T-cell (primary cell): ENCODE results near the gene LINGO4. TPM values are rescaled to one million over a fixed set of nuclear protein-coding genes. Genes with fewer than 3 reads are reported as not detected.
A peak's percentile ranks its signal among the peaks of the same experiment; 100 is the strongest.
"Not testable (repeated sequence)": the region's sequence is repeated elsewhere in the genome, so short reads cannot be mapped to it uniquely, and the experiment has no call there.

Source experiments
- ATAC-seq, 4 experiments: fragments of 200-7000 bp in 3 of 4; fragments of 150-1000 bp in 1 of 4; cut with Tn5 transposase; replicated peaks in 1 of 4; 1 replicate in 3 of 4; 2 replicates in 1 of 4; pipeline ENCODE4 v1.10.0; 2021; ENCODE audit warnings: moderate library complexity in 3 of 4, mild to moderate bottlenecking in 2 of 4, moderate number of reproducible peaks in 1 of 4
- CTCF ChIA-PET, 2 donors: fragments of 300-600 bp; sonication (Branson Sonifier 250); formaldehyde crosslinking; loops; one replicate each; lab custom pipeline; 2022; ENCODE audit warnings: antibody characterized with exemption in 2 of 2; lab: Charles Lee
- POLR2A ChIA-PET, 2 donors: fragments of 300-600 bp; sonication (Branson Sonifier 250); formaldehyde crosslinking; loops; one replicate each; lab custom pipeline; 2022; ENCODE audit warnings: antibody characterized with exemption in 2 of 2; lab: Charles Lee
- DNase-seq, 35 experiments: peaks; one replicate each; pipeline versions ENCODE4 v3.0.0 to v3.0.0-alpha.2; 2013 to 2023
- H3K27ac ChIP-seq: one replicate; pipeline ENCODE4 v1.5.1; 2013; ENCODE audit warnings: low read length
- H3K27me3 ChIP-seq, 2 experiments: replicated peaks in 1 of 2; 1 replicate in 1 of 2; 2 replicates in 1 of 2; pipeline versions ENCODE4 v1.6.1 to v1.7.0; 2013; ENCODE audit warnings: low read length in 1 of 2, mixed read lengths in 1 of 2; ENCODE audit not compliant: control insufficient read depth in 2 of 2, insufficient read depth in 2 of 2; ENCODE audit errors: extremely low read depth in 1 of 2
- H3K36me3 ChIP-seq, 2 donors: 1 replicate in 1 of 2; 2 replicates in 1 of 2; pipeline versions ENCODE4 v1.6.1 to v1.7.0; 2013; ENCODE audit warnings: low read length in 1 of 2; ENCODE audit not compliant: control insufficient read depth in 2 of 2, insufficient read depth in 1 of 2; ENCODE audit errors: extremely low read depth in 1 of 2
- H3K4me1 ChIP-seq, 2 experiments: 1 replicate in 1 of 2; 2 replicates in 1 of 2; pipeline versions ENCODE4 v1.6.1 to v1.7.0; 2013; ENCODE audit warnings: low read length in 2 of 2, mixed read lengths in 1 of 2; ENCODE audit not compliant: insufficient read depth in 2 of 2, control insufficient read depth in 1 of 2; ENCODE audit errors: extremely low read depth in 1 of 2
- H3K4me3 ChIP-seq, 2 donors: 1 replicate in 1 of 2; 2 replicates in 1 of 2; pipeline versions ENCODE4 v1.5.1 to v1.7.0; 2013; ENCODE audit warnings: mild to moderate bottlenecking in 2 of 2, low read length in 1 of 2, moderate library complexity in 1 of 2; ENCODE audit not compliant: control insufficient read depth in 1 of 2; ENCODE audit errors: extremely low read depth in 1 of 2
- H3K9me3 ChIP-seq: 2 replicates; pipeline ENCODE4 v1.7.0; 2013
- H3K27ac Mint-ChIP-seq, 2 donors: one replicate each; pipeline ENCODE4 v1.8.0; 2020 to 2021; ENCODE audit warnings: mild to moderate bottlenecking in 2 of 2, mixed read lengths in 2 of 2
- H3K27me3 Mint-ChIP-seq, 2 donors: one replicate each; pipeline ENCODE4 v1.8.0; 2021 to 2022; ENCODE audit warnings: mixed read lengths in 2 of 2
- H3K36me3 Mint-ChIP-seq: one replicate; pipeline ENCODE4 v1.8.0; 2021; ENCODE audit warnings: mixed read lengths
- H3K4me1 Mint-ChIP-seq, 3 donors: one replicate each; pipeline ENCODE4 v1.8.0; 2020 to 2022; ENCODE audit warnings: mixed read lengths in 3 of 3, mild to moderate bottlenecking in 1 of 3
- H3K4me3 Mint-ChIP-seq, 3 donors: one replicate each; pipeline ENCODE4 v1.8.0; 2020 to 2022; ENCODE audit warnings: mild to moderate bottlenecking in 3 of 3, mixed read lengths in 3 of 3, moderate library complexity in 3 of 3
- H3K9me3 Mint-ChIP-seq, 3 donors: one replicate each; pipeline ENCODE4 v1.8.0; 2020 to 2022; ENCODE audit warnings: mixed read lengths in 3 of 3
- WGBS: methylation state at CpG from one replicate; pipeline ENCODE4 v1.1.5; 2013; ENCODE audit warnings: missing lambda C conversion rate; ENCODE audit not compliant: insufficient coverage; 5-methylcytosine and 5-hydroxymethylcytosine counted together
- total RNA-seq, 35 experiments: library from RNA in 6 of 35; stranded (reverse) in 6 of 35; fragments of 120-200 nt in 1 of 35; gene quantifications; one replicate each; pipeline versions ENCODE4 v1.2.1 to v1.2.4 and lab custom pipeline; 2013 to 2026

Gene LINGO4
- total RNA-seq, 5 donors from 2014 or later (not counting 1 experiment from before 2014, with no cell fraction given) = 0.25 to 0.40 (median 0.36) TPM; not detected in 2

GRCh38 chr1:151790071-151790939 lies 14.9 kb downstream of the LINGO4 start, which contains the start of gene TDRKH:
TDRKH (minus strand) TSS chr1:151790500; CDS start chr1:151783022, 7,478 bp downstream.
- Histone ChIP-seq H3K36me3 (no peaks in the 10 kb centered on the region), H3K4me1 (peaks cover 6 to 10% of the 10 kb centered on the region in 2 experiments), H3K27me3 (no peaks in the 10 kb centered on the region), H3K4me3 (peak within 1 kb of the TSS; percentile 80 to 97), H3K9me3 (no peaks in the 10 kb centered on the region), H3K27ac (peak within 1 kb of the TSS; percentile 38)
- peaks cover 31 to 40% (median 36%) of the 10 kb centered on the region in 3 donors for H3K4me1 Mint-ChIP-seq
- H3K27me3 Mint-ChIP-seq = no peaks in the 10 kb centered on the region
- peaks cover 7% of the 10 kb centered on the region for H3K36me3 Mint-ChIP-seq
- DNase-seq (peak; percentile 93 to 100 (median 98)), ATAC-seq (peak; percentile 94 to 96 (median 96))
- WGBS = under 1% methylated on average over 57 of the region's 58 CpGs
- H3K9me3 Mint-ChIP-seq = no peaks in the 10 kb centered on the region
- H3K4me3 Mint-ChIP-seq = peak within 1 kb of the TSS; percentile 92 to 99 (median 98)
- peak within 1 kb of the TSS; percentile 82 to 85 for H3K27ac Mint-ChIP-seq
- POLR2A ChIA-PET = no interaction called here
- CTCF ChIA-PET = interaction anchor here in 1 of 2 donors (0.8 to 2.0 kb wide), 4 partner anchors 27 to 211 kb away, joined by 3 to 9 read pairs (median 3); partner anchors contain the start of gene MRPL9

GRCh38 chr1:151787689-151788088 lies 17.5 kb downstream of the LINGO4 start:
- Mint-ChIP-seq H3K4me3 (no peak overlapping the region), H3K9me3 (no peaks in the 10 kb centered on the region), H3K36me3 (peaks cover 3% of the 10 kb centered on the region), H3K27me3 (no peaks in the 10 kb centered on the region), H3K27ac (no peak overlapping the region), H3K4me1 (peaks cover 30 to 40% (median 36%) of the 10 kb centered on the region in 3 donors)
- DNase-seq (no peak), ATAC-seq (no peak)
- WGBS = no CpG with 5 or more reads among the region's 3 CpGs
- no peak overlapping the region for H3K4me3 ChIP-seq
- CTCF ChIA-PET = interaction anchor here in 1 of 2 donors (0.6 to 0.7 kb wide), 3 partner anchors 56 to 343 kb away, joined by 4 to 6 read pairs (median 5); no protein-coding TSS in a partner anchor
- peaks cover 0 to 2% of the 10 kb centered on the region in 2 donors for H3K36me3 ChIP-seq
- no peaks in the 10 kb centered on the region for H3K9me3 ChIP-seq
- no peaks in the 10 kb centered on the region for H3K27me3 ChIP-seq
- H3K27ac ChIP-seq = no peak overlapping the region
- POLR2A ChIA-PET = no interaction called here
- peaks cover 6 to 10% of the 10 kb centered on the region in 2 experiments for H3K4me1 ChIP-seq

- ChIA-PET POLR2A (no interaction called here), CTCF (no interaction called here)
- no peak overlapping the region for H3K4me3 ChIP-seq
- H3K4me1 ChIP-seq = no peaks in the 10 kb centered on the region
- WGBS = 93% methylated on average over 2 of the region's 2 CpGs
- no peaks in the 10 kb centered on the region for H3K9me3 ChIP-seq
- peaks cover under 1 to 23% of the 10 kb centered on the region in 2 donors for H3K36me3 ChIP-seq
- Mint-ChIP-seq H3K27me3 (no peaks in the 10 kb centered on the region), H3K9me3 (no peaks in the 10 kb centered on the region), H3K4me1 (peaks cover 6 to 7% (median 7%) of the 10 kb centered on the region in 3 donors), H3K36me3 (peaks cover 20% of the 10 kb centered on the region), H3K4me3 (no peak overlapping the region), H3K27ac (no peak overlapping the region)
- ATAC-seq (no peak), DNase-seq (no peak)
- no peak overlapping the region for H3K27ac ChIP-seq
- H3K27me3 ChIP-seq = no peaks in the 10 kb centered on the region
These were observed 21.4 kb downstream of the LINGO4 start for GRCh38 chr1:151783796-151784195.

GRCh38 chr1:151782741-151783140 lies 22.5 kb downstream of the LINGO4 start:
- Mint-ChIP-seq H3K9me3 (no peaks in the 10 kb centered on the region), H3K36me3 (peaks cover 26% of the 10 kb centered on the region), H3K27ac (no peak overlapping the region), H3K27me3 (no peaks in the 10 kb centered on the region), H3K4me3 (no peak overlapping the region), H3K4me1 (no peaks in the 10 kb centered on the region)
- Histone ChIP-seq H3K27ac (no peak overlapping the region), H3K27me3 (no peaks in the 10 kb centered on the region), H3K4me3 (no peak overlapping the region), H3K36me3 (peaks cover 4 to 33% of the 10 kb centered on the region in 2 donors), H3K4me1 (no peaks in the 10 kb centered on the region), H3K9me3 (no peaks in the 10 kb centered on the region)
- CTCF ChIA-PET = interaction anchor here in 1 of 2 donors (0.6 kb wide), 1 partner anchor 512 kb away, joined by 4 read pairs; no protein-coding TSS in a partner anchor
- WGBS = 87% methylated on average over 3 of the region's 3 CpGs
- DNase-seq (no peak), ATAC-seq (no peak)
- POLR2A ChIA-PET = no interaction called here

- H3K4me1 ChIP-seq, H3K27me3 ChIP-seq, H3K27ac ChIP-seq, H3K4me3 Mint-ChIP-seq, H3K9me3 Mint-ChIP-seq, CTCF ChIA-PET, H3K4me1 Mint-ChIP-seq, H3K9me3 ChIP-seq, POLR2A ChIA-PET, H3K27me3 Mint-ChIP-seq, DNase-seq, ATAC-seq, H3K27ac Mint-ChIP-seq, H3K4me3 ChIP-seq: not testable (repeated sequence)
- H3K36me3 ChIP-seq = peaks cover 4 to 33% of the 10 kb centered on the region in 2 donors
- 92% methylated on average over 2 of the region's 5 CpGs for WGBS
- H3K36me3 Mint-ChIP-seq = peaks cover 27% of the 10 kb centered on the region
These were observed 23.2 kb downstream of the LINGO4 start for GRCh38 chr1:151782026-151782425.

- peaks cover 40% of the 10 kb centered on the region for H3K36me3 Mint-ChIP-seq
- H3K27me3 ChIP-seq, H3K9me3 Mint-ChIP-seq, H3K27me3 Mint-ChIP-seq, H3K27ac ChIP-seq, H3K4me1 Mint-ChIP-seq, ATAC-seq, H3K4me3 Mint-ChIP-seq, H3K4me3 ChIP-seq, H3K9me3 ChIP-seq, H3K27ac Mint-ChIP-seq, DNase-seq, POLR2A ChIA-PET, H3K4me1 ChIP-seq: not testable (repeated sequence)
- WGBS = 100% methylated on average over 2 of the region's 5 CpGs
- CTCF ChIA-PET = interaction anchor here in 1 of 2 donors (0.6 kb wide), 1 partner anchor 358 kb away, joined by 3 read pairs; no protein-coding TSS in a partner anchor
- peaks cover 7 to 44% of the 10 kb centered on the region in 2 donors for H3K36me3 ChIP-seq
These were observed 24.5 kb downstream of the LINGO4 start for GRCh38 chr1:151780736-151781135.
